Vagina (tissue), 2 donors: ENCODE results near the gene CRACR2B.

Experiments used
- POLR2A ChIP-seq, 2 donors: fragments of 450-650 bp; IDR thresholded peaks; one replicate each; pipeline ENCODE4 v1.6.1; 2017; ENCODE audit warnings: antibody characterized with exemption in 2 of 2, mild to moderate bottlenecking in 2 of 2, moderate library complexity in 2 of 2
- POLR2AphosphoS5 ChIP-seq, 2 donors: sonication (generic); formaldehyde crosslinking; IDR thresholded peaks; one replicate each; pipeline ENCODE4 v1.9.0; 2017; ENCODE audit warnings: antibody characterized with exemption in 2 of 2, mild to moderate bottlenecking in 2 of 2, low read depth in 1 of 2; ENCODE audit not compliant: insufficient read depth in 1 of 2
- TF ChIP-seq, protein P1 (sequence below), 3 experiments: fragments of 450-650 bp in 2 of 3; fragments of 200-600 bp in 1 of 3; sonication (generic) in 1 of 3; IDR thresholded peaks; one replicate each; pipeline ENCODE4 v1.5.1; 2017 to 2019; ENCODE audit warnings: antibody characterized with exemption in 3 of 3, mild to moderate bottlenecking in 2 of 3, moderate library complexity in 2 of 3

DNA sequence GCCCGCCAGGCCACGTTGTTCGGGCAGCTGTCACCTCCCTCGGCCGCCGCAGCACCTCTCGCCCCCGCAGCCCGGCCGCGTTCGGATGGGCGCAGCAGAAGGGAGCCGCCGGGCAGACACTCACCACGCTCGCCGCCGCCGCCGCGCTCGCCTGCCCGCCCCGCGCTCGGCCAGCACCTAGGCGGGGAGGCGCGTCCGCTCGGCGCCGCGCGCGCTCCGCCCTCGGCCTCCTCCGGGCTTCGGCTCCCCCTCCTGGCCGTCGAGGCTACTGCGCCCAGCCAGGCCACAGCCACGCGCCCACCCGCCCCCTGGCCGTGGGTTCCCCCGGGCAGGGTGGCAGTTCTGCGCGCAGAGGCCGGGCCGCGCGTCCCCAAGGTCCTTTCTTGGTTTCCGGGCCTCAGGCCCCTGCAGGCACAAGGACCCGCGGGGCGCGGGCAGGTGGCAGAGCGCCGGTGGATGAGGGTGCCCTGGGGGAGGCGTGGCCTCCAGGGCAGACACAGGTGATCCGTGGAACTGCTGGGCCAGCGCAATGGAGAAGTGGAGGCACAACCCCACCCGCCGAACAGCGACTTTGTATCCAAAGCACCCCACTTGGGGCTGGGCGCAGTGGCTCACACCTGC, 29.5 kb upstream of the CRACR2B start, which contains the start of gene SLC25A22:
- TF ChIP-seq, protein P1, sequence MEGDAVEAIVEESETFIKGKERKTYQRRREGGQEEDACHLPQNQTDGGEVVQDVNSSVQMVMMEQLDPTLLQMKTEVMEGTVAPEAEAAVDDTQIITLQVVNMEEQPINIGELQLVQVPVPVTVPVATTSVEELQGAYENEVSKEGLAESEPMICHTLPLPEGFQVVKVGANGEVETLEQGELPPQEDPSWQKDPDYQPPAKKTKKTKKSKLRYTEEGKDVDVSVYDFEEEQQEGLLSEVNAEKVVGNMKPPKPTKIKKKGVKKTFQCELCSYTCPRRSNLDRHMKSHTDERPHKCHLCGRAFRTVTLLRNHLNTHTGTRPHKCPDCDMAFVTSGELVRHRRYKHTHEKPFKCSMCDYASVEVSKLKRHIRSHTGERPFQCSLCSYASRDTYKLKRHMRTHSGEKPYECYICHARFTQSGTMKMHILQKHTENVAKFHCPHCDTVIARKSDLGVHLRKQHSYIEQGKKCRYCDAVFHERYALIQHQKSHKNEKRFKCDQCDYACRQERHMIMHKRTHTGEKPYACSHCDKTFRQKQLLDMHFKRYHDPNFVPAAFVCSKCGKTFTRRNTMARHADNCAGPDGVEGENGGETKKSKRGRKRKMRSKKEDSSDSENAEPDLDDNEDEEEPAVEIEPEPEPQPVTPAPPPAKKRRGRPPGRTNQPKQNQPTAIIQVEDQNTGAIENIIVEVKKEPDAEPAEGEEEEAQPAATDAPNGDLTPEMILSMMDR (IDR thresholded peaks at IDR 0.05) = peak; percentile 73 to 89 (median 77)
- TF ChIP-seq POLR2AphosphoS5 (IDR thresholded peaks at IDR 0.05; ENCODE audit: insufficient read depth in 1 of 2, low read depth in 1 of 2) = no peak
- TF ChIP-seq POLR2A (IDR thresholded peaks at IDR 0.05) = no peak
